Stimulated activated CD8-positive, alpha-beta memory T cell treated with anti-CD3 and anti-CD28 coated beads, Interleukin-15, amount 100 ng/mL, for 1 hour (primary cell): Measurements from ENCODE around the gene SORBS1.

Experiments used
- DNase-seq: peaks from one replicate; pipeline ENCODE4 v3.0.0-alpha.2; 2020; ENCODE audit warnings: low read depth

The SORBS1 gene

GRCh38 chr10:95565336-95565735 lies 4.2 kb upstream of the SORBS1 start:
- DNase-seq, result no peak

DNA sequence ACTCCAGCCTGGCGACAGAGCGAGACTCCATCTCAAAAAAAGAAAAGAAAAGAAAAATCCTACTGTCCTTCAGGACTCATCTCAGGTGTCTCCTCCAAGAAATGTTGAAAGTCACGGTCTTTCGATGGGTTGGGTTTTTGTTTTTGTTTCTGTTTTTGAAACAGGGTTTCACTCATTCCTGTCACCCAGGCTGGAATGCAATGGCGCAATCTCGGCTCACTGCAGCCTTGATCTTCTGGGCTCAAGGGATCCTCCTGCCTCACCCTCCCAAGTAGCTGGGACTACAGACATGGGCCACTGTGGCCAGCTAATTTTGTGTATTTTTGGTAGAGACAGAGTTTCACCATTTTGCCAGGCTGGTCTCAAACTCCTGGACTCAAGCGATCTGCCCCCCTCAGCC lies 3.1 kb upstream of the SORBS1 start:
- no peak for DNase-seq

GRCh38 chr10:95562341-95562965 lies 1.3 kb upstream of the SORBS1 start:
- DNase-seq, result no peak

DNA sequence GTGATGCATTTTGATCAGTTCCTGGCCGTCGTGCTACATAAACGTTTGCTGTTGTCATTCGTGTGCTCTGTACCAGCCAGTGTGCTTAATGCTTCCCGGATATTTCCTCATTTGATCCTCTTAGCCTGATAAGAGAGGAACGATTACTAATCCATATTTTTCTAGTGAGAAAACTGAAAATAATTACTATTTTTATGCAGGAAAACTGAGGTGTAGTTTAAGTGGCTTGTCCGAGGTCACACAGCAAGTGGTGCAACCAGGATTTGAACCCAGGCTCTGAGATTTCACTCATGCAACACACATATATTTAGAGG lies 650 bp upstream of the SORBS1 start:
- DNase-seq, result no peak

GRCh38 chr10:95560278-95561176 lies 644 bp downstream of the SORBS1 start:
- peak; percentile 12 for DNase-seq

GRCh38 chr10:95559896-95560277 lies 1.3 kb downstream of the SORBS1 start:
- no peak for DNase-seq

- DNase-seq, result no peak
Measured at GRCh38 chr10:95559471-95559870, 1.7 kb downstream of the SORBS1 start.

- DNase-seq, result no peak
Measured at GRCh38 chr10:95558593-95559320, 2.4 kb downstream of the SORBS1 start.

DNA sequence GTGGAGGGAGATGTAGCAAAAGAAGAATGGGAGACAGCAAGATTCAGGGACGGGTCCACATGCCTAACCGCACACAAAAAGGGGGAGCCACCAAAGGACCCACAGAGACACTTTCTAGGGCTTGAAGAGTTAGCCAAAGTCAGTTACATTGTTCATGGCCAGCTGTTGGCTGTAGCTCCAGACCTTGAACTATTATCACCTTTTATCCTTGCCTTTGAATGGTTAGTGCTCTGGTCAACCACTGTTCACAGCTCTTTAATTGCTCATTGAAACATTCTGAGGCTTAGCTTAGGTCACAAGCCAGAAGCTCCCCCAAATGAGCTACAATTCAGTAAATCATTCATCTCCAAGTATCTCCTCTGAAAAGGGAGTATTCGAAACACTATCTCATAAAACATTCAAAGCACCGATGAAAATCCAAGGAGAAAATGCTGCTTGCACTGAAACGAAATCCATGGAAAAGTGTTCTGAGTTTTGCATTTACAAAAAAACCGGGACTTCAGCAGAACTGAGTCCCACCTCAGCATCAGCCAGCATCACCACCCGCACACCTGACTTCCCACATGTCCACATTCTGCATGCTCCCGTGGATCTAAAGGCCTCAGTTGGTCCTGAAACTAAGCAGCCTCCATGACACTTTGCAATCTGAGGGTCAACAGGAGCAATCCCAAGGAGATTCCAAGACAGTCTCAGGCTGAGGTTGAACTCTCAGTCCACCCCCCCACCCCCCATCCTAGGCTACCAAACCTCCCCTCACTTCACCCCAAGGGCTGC lies 4.0 kb downstream of the SORBS1 start:
- DNase-seq, result no peak

DNA sequence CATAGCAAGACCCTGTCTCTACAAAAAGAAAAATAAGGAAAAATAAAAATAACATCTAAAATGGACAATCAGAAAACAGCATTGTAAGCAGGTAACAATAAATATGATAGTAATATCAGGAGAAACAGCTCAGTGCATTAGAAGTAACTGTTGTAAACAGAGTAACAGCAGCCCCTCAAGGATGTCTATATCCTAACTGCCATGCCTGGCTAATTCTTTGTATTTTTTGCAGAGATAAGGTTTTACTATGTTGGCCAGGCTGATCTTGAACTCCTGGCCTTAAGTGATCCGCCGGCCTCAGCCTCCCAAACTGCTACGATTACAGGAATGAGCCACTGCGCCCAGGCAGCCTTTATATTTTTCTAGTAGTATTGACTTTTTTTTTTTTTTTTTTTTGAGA lies 7.5 kb downstream of the SORBS1 start:
- DNase-seq, result no peak

- no peak for DNase-seq
Measured at GRCh38 chr10:95552679-95553342, 8.4 kb downstream of the SORBS1 start.

DNA sequence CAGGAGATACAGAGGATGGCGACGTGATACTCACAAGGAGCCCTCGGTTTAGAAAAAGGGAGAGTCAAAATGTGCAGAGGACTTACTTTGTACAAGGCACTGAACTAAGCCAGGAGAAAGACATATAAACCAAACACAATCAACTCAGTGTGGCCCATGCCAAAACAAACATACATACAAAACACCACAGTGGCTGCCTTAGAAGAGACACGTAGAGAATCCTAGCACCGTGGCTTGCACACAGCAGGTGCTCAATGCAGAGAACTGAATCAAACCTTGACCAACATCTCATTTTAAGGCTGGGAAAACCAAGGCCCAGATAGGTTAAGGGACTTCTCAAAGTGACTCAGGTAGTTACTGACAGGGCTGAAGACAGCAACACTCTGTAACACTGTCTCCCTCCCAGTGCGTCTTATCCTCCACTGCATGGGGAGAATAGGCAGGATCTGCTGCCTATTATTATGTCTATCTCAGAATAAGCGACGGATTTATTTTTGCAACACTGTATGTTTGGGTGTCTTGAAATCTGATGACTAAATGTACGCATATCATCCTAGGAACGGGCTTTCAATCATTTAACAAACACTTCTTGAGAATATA lies 11.0 kb downstream of the SORBS1 start:
- DNase-seq, result no peak

DNA sequence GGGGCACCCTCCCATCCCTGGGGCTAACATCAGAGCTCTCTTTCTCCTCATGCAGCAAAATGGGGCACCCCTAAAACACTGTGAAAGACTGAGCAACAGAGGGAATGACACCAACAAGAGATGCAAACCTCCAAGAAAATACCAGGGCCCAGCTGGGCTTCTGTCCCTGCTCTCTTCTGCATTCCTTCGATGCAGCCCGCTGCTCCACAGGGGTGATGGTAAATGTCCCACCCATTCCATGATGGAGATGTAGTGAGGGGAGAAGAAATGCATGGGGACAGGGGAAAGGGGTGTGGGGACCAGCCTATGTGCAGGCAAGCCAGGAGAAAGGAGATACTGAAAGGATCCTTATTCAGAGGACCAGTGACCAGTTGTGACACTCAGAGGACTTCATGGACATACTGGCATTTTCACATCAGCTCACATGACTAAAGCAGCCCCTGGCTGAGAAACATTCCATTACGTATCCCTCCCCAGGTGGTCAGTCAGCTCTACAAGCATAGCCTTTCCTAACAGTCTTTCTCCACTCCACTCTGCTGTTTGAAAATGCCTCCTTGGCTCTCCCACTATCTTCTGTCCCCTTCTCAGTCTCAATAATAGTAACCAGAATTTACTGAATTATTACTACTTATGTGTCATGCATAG lies 13.3 kb downstream of the SORBS1 start:
- DNase-seq, result no peak

DNA sequence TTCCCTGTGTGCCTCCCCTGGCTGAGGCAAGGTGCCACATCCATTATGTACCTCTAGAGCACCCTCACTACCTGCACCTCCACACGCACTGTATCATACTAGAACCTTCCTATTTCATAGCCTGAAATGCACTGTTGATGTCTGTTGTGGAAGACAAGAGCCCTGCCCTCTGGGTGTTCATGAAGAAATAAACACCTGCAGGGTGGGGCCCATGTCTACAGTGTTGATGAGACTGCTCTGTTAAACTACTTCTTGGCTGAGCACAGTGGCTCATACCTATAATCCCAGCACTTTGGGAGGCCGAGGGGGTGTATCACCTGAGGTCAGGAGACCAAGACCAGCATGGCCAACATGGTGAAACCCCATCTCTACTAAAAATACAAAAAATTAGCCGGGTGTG lies 14.0 kb downstream of the SORBS1 start:
- DNase-seq, result no peak

DNA sequence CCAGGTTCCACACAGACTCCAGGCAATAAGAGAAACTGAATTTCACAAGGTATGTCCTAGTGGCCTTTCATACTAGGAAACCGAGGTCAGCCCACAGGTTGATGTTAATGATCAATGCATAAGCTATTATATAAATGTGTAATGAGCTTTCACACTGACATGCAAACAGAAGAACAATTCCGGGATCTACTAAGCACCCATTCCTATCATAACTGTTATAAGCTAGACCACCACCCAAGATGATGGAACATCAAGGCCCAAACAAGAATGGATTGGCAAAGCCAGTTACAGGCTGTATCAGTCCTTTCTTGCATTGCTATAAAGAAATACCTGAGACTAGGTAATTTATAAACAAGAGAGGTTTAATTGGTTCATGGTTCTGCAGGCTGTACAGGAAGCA lies 15.2 kb downstream of the SORBS1 start:
- DNase-seq, result no peak

DNA sequence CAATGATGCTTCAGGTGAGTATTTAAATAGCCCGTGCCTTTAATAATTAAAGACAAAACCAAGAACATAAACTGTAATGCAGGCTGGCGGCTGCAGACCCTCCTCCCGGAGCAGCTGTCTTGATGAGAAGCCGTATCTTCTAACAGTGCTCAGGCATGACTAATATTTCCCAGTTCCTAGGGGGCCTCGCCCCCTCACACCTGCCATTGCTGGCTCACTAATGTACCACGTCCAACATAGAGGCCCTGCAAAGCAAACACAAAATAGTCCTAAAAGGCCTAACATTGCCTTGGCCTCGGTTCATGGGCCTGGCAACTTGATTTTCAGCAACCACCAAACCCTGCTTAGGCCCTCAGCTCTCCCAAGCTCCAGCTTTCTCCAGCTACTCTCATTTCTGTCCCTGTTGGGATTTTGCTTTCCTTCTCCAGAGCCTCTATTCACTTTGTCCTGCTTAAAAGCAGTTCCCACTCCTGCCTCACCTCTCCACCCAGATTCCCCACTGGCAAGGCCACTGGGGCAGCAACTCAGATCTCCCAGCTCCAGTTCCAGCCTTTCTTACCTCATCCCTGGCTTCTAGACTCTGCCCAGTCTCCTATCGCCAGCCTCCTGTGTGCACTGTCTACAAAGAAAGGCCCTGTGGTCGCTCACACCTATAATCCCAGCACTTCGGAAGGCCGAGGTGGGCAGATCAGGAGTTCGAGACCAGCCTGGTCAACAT lies 16.2 kb downstream of the SORBS1 start:
- DNase-seq, result no peak

- DNase-seq, result no peak
Measured at GRCh38 chr10:95543459-95543858, 17.7 kb downstream of the SORBS1 start.

GRCh38 chr10:95542761-95543160 lies 18.4 kb downstream of the SORBS1 start:
- no peak for DNase-seq

- DNase-seq, result no peak
Measured at GRCh38 chr10:95542330-95542729, 18.8 kb downstream of the SORBS1 start.

DNA sequence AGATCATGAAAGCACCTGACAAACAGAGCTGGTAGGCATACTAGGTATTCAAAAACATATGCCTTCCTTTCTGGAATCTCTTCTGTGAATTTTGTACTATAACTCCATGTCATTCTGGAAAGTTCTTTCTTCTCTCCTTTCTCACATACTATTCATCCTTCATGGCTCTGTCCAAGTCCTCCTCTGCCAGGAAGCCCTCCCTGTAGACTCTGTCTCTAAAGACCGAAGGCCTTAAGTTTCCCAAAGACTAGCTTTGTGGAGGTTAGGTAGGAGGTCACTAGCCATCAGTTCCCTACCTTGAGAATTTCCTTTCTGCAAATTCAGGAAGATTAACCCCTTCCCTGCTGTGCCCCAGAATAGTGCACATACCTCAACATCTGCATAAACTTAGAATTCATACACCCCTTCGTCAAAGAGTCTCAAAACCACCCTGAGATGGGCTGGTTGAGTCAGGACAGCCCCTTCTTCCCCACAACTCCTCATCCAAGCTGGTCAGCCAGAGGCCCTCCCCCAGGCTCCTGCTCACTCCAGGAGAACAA lies 20.6 kb downstream of the SORBS1 start:
- DNase-seq, result no peak
